GM21381 (cell line): Measurements from ENCODE around the gene AFAP1L1.
"Not testable (repeated sequence)": the region's sequence is repeated elsewhere in the genome, so short reads cannot be mapped to it uniquely, and the experiment has no call there.

Experiments
- ATAC-seq: cut with Tn5 transposase; IDR thresholded peaks from one replicate; pipeline ENCODE4 v1.9.1; 2021; ENCODE audit warnings: mild to moderate bottlenecking, moderate library complexity; ENCODE audit not compliant: unreplicated experiment

Gene AFAP1L1

DNA sequence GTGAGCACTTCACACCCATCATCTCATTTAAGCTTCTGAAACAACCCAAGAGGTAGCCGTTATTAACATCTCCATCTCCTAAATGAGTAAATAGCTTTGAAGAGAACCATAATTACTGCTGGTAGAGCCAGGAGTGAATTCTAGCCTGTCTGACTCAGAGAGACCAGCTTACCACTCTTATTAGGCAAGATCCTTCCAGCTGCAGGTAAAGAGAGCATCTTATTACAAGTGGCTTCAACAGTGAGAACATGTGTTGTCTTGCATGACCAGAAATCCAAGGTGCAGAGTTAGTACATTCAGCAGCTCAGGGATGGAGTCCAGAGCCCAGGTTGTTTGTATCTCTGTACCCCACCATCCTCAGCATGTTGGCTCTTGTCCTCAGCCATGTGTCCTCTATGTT is 10.9 kb upstream of the AFAP1L1 start:
- ATAC-seq = no peak

DNA sequence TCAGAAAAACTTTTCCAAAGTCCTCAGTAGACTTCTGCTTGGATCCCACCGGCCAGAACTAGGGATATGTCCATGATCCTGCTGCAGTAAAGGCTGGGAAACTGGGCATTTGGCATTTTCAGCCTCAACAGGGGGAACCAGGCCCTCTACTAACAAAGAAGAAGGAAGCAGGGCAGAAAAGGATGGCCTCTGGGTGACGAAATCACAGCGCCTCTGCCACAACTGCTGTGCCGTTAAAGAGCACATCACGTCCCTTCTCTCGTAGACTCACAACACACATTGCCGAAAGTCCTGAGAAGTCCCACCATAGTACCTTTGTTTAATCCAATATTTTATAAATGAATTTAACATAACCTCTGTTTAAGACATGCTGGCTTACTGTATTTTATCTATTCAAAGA is 10.4 kb upstream of the AFAP1L1 start:
- ATAC-seq = no peak

DNA sequence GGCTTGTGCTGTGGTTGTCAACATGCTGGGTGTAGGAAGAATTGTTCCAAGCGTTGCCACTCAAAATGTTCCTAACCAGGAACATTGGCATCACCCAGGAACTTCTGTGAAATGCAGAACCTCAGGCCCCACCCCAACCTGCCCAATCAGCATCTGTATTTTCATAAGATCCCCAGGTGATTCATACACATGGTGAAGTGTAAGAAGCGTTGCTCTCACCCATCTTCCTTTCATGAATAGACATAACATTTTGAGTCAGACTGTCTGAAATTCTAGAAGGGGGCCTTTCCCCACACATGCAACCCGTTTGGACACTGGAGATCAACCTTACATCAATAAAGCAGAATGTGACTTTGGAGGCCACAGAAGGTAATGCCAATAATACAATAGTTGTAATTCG is 9.3 kb upstream of the AFAP1L1 start:
- ATAC-seq = no peak

DNA sequence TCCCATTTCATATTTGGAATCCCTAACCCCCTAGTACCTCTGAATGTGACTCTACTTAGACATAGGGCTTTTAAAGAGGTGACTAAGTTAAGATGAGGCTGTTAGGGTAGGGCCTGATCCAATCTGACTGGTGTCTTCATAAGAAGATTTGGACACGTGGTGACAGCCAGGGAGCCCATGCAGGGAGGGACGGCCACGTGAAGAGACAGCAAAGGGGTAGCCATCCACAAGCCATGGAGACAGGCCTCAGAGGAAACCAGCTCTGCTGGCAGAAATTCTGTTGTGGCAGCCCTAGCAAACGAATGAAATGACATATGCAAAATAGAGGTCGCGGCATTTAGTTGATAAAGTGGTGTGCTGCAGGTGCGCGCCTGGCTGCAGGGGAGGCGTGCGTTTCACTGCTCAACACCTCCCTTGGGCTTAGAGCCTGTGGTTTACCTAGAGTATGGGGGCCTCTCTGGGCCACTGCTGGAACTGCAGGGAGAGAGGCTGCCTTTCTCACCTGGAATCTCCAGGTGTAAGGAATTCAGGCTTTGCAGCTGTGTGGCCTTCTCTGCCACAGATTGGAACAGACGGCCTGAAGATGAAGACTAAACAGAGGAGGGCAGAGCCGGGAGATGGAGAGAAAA is 7.1 kb upstream of the AFAP1L1 start:
- peak; percentile 80 for ATAC-seq

DNA sequence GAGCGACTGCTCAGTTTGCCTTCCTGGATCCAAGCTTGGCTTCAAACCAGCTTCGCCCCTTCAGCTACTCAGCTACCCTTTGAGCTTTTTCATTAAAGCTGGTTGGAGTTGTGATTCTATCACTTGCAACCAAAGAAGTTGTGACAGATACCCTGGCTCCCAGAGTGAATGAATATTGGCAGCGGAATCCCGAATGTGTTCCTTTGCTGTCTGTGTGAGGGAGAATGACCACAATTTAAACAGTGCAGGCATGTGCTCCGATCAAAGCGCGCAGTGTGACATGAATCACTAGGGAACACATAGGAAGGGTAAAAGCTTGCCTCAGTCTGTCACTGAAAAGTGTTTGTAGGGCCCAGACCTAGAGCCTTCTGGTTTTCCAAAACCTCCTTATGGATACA is 6.6 kb upstream of the AFAP1L1 start:
- ATAC-seq = no peak

DNA sequence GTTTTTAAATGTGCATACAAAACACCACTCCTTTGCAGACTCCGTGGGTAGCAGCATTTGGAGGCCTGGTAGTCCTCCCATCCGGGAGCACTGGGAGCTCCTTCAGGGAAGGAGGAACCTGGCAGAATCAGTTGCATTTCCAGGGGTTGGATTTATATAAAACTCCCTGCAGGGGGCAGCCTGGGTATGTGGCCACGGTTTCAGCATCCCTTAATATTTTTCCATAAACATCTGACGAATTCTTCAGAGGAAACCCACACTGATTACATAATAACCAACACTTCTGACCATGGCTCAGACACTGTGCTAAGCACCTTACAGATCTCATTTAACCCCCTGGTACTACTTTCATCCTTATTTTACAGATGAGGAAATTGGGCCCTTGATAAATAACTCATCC is 6.1 kb upstream of the AFAP1L1 start:
- ATAC-seq = no peak

DNA sequence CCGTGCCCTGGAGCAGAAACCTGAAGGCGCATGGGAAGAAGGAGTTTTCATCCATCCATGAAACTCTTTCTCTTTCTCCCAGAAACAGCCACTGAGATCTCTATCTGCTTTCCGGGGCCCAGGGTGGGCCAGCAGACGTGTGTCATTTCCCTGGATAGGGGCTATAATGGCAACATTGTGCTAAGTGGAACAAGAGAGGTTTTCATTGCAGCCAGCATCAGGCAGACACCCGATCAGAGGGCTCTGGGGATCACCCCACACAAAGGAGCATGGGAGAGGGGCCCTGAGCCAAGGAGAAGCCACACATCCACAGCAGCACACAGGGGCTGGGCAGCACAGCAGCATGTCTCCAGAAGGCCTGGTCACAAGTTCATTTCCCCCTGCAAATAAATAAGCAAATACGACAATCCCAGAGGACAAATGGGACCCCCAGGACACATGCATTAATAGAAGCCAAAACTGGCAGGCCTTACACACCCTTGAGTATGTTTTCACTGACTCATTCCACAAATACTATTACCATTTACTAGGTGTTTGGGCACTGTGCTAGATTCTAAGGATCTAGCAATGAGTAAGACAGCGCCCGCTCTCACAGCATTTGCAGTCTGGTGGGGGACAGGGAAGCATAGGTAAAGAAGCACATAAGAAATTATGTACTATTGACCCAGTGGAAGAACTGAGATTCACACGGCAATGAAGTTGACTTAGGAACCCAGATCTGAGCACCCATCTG is 4.3 kb upstream of the AFAP1L1 start:
- ATAC-seq = no peak

DNA sequence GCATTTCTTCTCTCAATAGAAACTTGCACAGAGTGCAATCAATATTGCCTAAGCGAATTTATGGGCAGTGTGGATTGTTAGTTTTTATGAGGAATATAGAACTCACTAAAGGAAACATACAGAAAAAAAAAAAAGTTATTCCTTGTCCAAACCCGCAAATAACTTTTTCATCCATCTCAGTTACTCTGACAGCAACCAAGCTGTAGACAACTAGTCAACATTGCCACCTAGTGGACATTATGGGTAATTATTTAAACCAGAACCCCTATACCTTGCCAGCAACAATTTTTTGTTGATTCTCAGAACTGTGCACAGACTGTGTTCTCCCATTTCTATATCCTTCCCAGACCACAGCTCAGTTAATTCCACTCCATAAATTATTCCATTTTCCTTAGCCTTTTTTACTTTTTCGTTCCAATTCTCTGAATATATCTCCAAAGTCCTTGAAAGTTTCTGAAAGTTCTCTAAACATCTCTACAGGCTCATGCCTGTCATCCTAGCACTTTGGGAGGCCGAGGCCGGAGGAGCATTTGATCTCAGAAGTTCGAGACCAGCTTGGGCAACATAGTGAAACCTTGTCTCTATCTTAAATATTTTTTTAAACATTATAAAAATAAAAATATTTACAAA is 2.6 kb upstream of the AFAP1L1 start:
- ATAC-seq = no peak

DNA sequence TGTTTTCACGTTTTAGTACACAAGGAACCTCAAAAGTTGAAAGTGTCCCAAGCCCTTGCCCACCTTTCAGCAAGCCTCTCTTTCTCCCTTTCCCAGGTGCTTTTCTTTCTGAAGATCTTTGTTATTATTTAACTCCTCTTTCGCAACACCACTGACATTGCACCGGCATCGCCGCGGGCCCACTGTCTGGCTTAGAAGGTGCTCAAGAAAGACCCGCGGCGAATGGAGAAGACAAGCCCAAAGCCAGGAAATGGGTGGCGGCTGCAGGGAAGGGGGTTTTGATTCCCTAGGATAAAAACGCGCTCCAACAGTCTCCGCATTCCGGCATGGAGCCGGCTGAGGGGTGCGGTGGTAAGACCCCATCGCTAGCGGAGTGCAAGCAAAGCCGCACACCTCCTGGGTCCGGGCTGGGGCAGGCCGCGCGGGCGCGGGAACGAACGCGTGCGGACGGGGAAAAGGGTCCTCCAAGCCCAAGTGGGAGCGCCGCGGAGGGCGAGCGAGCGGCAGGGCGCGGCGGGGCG is 404 bp upstream of the AFAP1L1 start:
- ATAC-seq = no peak

DNA sequence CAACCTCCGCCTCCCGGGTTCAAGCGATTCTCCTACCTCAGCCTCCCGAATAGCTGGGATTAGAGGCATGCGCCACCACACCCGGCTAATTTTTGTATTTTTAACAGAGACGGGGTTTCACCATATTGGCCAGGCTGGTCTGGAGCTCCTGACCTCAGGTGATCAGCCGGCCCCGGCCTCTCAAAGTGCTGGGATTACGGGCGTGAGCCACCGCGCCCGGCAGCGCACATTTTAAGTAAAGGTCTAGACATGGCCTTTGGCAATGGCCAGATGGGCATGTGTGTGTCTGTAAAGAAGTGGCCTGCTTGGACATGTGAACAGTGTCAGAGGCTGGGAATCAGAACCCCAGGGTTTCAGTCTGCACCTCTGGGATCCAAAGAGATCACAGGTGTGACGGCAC is 1.1 kb downstream of the AFAP1L1 start:
- not testable (repeated sequence) for ATAC-seq

DNA sequence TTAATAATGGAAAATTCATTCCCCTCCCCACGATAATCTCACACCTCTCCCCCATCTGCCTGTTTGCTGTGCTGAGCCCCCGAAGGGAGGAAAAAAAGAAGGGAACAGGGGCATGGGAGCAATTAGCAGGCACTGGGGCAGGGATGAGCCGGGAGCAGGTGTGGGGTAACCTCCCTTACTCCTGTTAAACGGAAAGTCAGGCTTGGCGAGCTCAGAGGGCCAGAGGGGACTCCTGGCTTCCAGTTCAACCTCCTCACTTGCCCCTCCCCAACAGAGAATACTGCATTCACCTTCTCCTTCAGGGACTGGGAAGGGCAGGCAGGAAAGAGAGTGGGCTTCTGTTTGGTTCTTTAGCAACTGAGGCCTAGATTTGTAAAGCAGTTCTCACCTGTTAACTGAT is 1.6 kb downstream of the AFAP1L1 start:
- no peak for ATAC-seq

DNA sequence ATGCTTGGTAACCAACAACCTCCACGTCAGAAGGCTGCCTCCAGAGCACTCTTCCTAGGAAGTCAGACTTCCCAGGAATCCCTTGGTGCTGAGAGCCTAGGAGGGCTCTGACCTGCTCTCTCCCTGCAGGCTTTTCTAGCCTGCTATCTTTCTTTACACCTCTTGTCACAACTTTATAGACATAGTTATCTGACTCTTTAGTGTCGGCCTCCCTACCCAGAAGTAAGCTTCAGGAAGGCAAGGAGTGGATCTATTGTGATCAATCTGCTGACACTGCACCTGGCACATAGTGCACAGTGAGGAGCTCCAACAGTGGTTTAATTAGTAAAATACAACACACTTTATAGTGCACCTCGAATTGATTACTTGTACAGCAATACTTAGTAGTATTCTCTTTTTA is 2.3 kb downstream of the AFAP1L1 start:
- no peak for ATAC-seq

DNA sequence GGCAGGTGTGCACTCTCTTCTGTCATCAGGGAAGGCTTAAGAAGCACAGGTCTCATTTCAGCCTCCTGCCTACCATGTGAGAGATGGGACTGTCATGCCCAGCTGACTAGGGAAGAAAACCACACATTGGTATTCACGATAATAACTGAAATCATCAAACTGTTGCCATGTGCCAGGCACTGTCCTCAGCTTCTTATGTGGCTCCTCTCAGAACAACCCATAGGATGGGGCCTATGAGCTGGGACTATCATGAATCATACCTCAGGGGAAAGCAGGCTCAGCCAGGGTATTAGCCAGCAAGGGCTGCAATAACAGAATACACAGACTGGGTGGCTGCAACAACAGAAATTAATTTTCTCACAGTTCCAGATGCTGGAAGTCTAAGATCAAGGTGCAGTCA is 3.3 kb downstream of the AFAP1L1 start:
- no peak for ATAC-seq

DNA sequence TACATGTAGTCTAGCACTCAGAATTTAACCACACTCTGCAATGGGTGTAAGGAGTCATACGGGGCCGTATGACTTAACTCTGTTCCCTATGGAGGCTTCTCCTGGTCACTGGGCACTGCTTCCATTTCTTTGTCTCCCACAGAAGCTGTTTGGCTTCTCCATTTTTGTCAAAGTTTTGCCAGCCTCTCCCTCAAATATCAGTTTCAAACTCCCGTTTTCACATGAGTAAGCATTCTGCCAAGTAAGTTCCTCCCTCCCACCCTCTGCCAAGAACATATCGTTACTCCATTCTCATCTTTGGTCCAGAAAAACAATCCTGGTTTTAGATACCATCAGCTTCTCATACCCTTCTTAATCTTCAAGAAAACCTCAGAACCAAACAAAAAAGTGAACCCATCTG is 6.1 kb downstream of the AFAP1L1 start:
- no peak for ATAC-seq

DNA sequence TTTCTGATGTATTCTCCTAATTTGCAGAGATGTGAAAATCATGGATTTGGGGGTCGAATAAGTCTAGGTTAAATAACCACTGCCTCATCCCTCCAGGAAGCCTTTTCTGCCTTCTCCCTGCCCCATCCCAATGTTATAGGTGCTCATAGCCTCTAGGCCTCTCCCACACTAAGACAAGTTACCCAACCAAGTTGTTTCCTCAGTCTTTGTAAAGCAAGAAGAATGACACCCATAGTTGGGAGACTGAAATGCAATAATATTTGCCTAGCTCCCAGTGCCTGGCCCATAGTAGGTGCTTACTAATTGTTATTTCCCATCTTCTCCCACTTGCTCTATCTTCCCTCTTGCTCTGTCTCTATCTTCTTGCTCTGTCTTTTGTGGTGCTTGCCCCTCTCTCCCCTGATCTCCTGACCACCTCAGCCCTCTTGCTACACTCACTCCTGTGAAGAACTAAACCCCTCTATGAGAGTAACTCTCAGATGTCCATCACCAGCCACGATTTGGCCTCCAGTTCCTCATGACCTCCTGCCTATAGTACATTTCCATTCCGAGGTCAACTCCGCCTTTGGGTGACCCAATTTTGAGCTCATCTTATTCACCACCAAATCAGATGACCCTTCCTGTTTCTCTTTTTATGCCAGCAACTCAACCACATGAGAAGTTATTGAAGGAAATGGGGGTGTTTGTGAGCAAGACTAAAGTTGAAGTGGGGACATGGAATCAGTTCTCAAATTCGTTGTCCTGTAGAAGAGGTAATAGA is 7.0 kb downstream of the AFAP1L1 start:
- ATAC-seq = no peak

DNA sequence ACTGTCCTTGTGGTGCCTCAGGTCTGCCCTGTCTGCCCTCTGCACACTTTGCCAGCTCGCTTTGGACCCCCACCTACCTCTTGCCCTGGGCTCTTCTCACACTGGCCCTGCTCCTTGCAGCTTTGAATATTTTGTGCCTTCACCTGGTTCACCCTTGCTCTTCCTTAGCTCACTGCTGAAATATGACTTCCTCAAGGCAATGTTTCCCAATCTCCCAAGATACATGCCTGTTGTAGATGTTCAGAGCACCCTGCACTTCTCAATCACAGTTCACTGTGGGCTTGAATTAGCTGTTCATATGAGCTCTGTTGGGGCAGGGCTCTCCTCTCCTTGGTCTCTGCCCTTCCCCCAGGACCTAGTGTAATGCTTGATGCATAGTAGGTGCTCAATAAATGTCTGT is 8.0 kb downstream of the AFAP1L1 start:
- ATAC-seq = no peak

DNA sequence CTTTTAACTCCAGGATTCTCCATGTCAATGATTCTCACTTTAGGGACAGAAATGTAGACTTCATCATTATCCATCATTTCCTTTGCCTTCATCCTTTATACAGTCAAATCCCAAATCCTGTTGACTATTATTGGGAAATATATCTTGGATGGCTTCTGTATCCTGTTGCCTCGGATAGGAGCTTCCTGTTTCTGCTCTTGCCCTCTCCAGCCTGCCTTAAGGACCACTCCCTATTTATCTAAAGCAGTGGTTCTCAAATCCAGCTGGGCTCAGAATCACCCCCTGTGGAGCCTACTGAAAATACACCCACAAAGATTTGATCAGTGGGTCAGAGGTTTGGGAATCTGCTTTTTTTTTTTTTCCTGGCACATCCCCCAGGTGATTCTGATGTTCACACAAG is 8.5 kb downstream of the AFAP1L1 start:
- no peak for ATAC-seq

DNA sequence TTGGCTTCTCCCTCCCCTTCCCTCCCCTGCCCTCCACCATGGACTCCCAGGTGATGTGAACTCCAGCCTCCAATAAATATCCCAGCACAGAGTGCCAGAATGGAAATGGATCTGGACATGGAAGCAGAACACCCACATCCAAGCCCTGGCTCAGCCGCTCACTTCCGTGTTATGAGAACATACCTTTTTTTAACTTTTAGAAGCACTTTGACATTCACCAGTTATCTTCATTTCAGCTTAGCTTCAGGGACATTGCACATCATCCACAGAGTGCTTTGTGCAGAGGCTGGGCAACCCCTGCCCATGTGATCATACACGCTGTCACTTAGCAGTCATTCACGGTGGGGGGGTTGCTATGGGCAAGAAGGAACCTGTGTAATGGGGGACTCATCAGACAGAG is 9.1 kb downstream of the AFAP1L1 start:
- no peak for ATAC-seq

DNA sequence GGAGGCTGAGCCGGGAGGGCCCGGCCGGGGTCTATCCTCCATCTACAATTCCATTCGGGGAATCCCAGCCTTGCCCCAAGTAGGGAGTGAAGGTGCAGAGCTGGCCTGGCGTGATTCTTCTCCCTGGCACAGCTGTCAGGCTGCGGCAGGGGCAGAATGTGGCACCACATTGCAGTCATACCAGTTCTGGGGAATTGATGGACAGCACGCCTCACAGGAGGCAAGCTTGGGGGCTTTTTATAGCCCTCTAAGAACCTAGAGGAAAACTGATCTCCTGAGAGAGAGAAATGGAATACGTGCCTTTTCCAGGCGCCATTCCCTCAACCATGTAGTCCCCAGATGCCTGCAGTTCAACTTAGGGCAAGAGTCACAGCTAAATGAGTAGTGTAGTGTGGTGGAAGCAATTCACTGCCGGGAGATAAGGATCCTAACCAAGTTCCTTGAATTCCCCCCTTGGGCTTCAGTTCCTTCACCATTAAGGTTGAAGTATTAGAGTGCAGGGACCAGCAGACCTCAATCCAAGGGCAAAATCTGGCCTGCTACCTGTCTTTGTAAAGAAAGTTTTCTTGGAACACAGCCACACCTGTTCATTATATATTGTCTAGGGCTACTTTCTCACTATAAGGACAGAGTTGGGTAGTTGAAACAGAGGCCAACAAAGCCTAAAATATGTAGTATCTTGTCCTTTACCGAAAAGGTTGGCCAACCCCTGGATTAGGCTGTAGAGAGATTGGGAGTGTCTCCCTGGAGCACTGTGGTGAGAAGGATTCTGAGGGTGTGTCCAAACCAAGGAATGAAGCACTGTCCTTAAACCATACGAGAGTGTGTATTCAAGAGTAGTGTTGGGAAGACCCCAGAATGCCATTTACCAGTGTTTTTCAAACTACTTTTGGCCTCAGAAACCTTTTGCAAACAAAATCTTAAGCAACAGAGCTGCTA is 10.6 kb downstream of the AFAP1L1 start:
- no peak for ATAC-seq

DNA sequence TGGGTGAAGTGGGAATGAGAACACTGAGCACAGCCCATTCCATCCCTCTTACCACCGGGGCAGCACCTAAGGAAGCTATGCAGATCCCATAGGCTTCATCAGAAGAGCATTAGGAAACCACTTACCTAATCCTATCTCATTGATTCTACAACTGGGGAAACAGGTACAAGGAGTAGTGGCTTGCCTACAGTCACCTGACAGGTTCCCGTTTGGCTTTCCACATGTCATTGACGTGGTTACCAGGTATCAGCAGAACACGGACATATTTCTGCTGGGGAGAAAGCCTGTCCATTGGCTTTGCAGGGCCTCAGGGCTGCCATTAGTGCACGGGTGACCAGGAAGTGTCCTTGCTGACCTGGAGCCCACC is 11.3 kb downstream of the AFAP1L1 start:
- ATAC-seq = no peak
